SK-N-SH (cell line): ENCODE measurements around the gene RPL3. TPM values are rescaled to one million over a fixed set of nuclear protein-coding genes. Genes with fewer than 3 reads are reported as not detected.

Experiments
- CTCF ChIA-PET: fragments of 300-600, 350-600 bp; formaldehyde crosslinking; extraction: SDS; loops from one replicate; lab custom pipeline; 2021; lab: Yijun Ruan, JAX
- POLR2A ChIA-PET: fragments of 350-600 bp; sonication (Branson Sonifier 250); formaldehyde crosslinking; extraction: SDS; loops from one replicate; lab custom pipeline; 2020; ENCODE audit warnings: antibody characterized with exemption, inconsistent platforms; lab: Yijun Ruan, JAX
- DNase-seq: peaks from one replicate; pipeline ENCODE4 v3.0.0; 2012
- H2AFZ ChIP-seq: fragments of 200-600 bp; sonication (generic); 2 replicates; pipeline ENCODE4 v1.8.1; 2016; ENCODE audit warnings: antibody characterized with exemption, mild to moderate bottlenecking, low read depth
- H3F3A ChIP-seq: fragments of 200-600 bp; sonication (generic); replicated peaks from 2 replicates; pipeline ENCODE3; 2016; ENCODE audit warnings: antibody characterized with exemption, mild to moderate bottlenecking; ENCODE audit not compliant: insufficient read depth
- H3K27ac ChIP-seq, 2 experiments: fragments of 200-500 bp in 1 of 2; fragments of 200-600 bp in 1 of 2; sonication (Bioruptor generic) in 1 of 2; sonication (generic), shearing (Covaris generic) in 1 of 2; 2 replicates each; pipeline versions ENCODE4 v1.5.1 to v1.6.1; 2014 to 2016; ENCODE audit warnings: low read depth in 2 of 2, inconsistent platforms in 1 of 2, low read length in 1 of 2, mild to moderate bottlenecking in 1 of 2, mixed read lengths in 1 of 2
- H3K27me3 ChIP-seq: fragments of 200-600 bp; sonication (generic), shearing (Covaris generic); 2 replicates; pipeline ENCODE4 v1.6.1; 2016; ENCODE audit warnings: mixed run types; ENCODE audit not compliant: insufficient read depth
- H3K36me3 ChIP-seq, 2 experiments: fragments of 200-500 bp in 1 of 2; fragments of 200-600 bp in 1 of 2; sonication (Bioruptor generic) in 1 of 2; sonication (generic) in 1 of 2; replicated peaks in 1 of 2; 2 replicates each; pipeline versions ENCODE3 to v1.5.1; 2014 to 2016; ENCODE audit warnings: low read length in 1 of 2, mild to moderate bottlenecking in 1 of 2; ENCODE audit not compliant: insufficient read depth in 2 of 2, control insufficient read depth in 1 of 2
- H3K4me1 ChIP-seq, 2 experiments: fragments of 200-500 bp in 1 of 2; fragments of 200-600 bp in 1 of 2; sonication (Bioruptor generic) in 1 of 2; sonication (generic), shearing (Covaris generic) in 1 of 2; 2 replicates each; pipeline versions ENCODE4 v1.5.1 to v1.6.1; 2014 to 2016; ENCODE audit warnings: low read depth in 1 of 2, low read length in 1 of 2, mixed run types in 1 of 2; ENCODE audit not compliant: insufficient read depth in 2 of 2, control insufficient read depth in 1 of 2
- H3K4me2 ChIP-seq: fragments of 200-600 bp; sonication (generic), shearing (Covaris generic); 2 replicates; pipeline ENCODE4 v1.6.1; 2017; ENCODE audit warnings: mixed run types
- H3K4me3 ChIP-seq, 2 experiments: fragments of 200-500 bp in 1 of 2; fragments of 200-600 bp in 1 of 2; sonication (Bioruptor generic) in 1 of 2; sonication (generic), shearing (Covaris generic) in 1 of 2; 2 replicates each; pipeline versions ENCODE4 v1.5.1 to v1.8.1; 2014 to 2016; ENCODE audit warnings: low read depth in 2 of 2, inconsistent platforms in 1 of 2, low read length in 1 of 2, mild to moderate bottlenecking in 1 of 2, mixed read lengths in 1 of 2, moderate library complexity in 1 of 2
- H3K79me2 ChIP-seq: fragments of 200-600 bp; sonication (generic); 2 replicates; pipeline ENCODE4 v1.8.1; 2017; ENCODE audit warnings: mild to moderate bottlenecking; ENCODE audit not compliant: insufficient read depth
- H3K9ac ChIP-seq: fragments of 200-600 bp; sonication (generic); 2 replicates; pipeline ENCODE4 v1.6.1; 2017; ENCODE audit warnings: mixed run types
- H3K9me2 ChIP-seq: fragments of 200-600 bp; sonication (generic); 2 replicates; pipeline ENCODE4 v1.6.1; 2017; ENCODE audit warnings: mixed run types
- H3K9me3 ChIP-seq: fragments of 200-600 bp; sonication (generic); 2 replicates; pipeline ENCODE4 v1.6.1; 2017; ENCODE audit warnings: mixed run types, mild to moderate bottlenecking, moderate library complexity
- H4K20me1 ChIP-seq: fragments of 200-600 bp; sonication (generic); 2 replicates; pipeline ENCODE4 v1.6.1; 2017; ENCODE audit warnings: mild to moderate bottlenecking, mixed run types; ENCODE audit not compliant: insufficient read depth
- CHD2 ChIP-seq: fragments of 150-350 bp; IDR thresholded peaks from 2 replicates; pipeline ENCODE4 v1.6.1; 2018; ENCODE audit warnings: low read length; ENCODE audit not compliant: partially characterized antibody
- EZH2phosphoT487 ChIP-seq: fragments of 200-600 bp; sonication (generic); IDR thresholded peaks from 2 replicates; pipeline ENCODE4 v1.6.1; 2017; ENCODE audit warnings: low read depth, mixed run types, mild to moderate bottlenecking, antibody characterized with exemption, moderate library complexity, borderline replicate concordance
- FOSL2 ChIP-seq: IDR thresholded peaks from 2 replicates; pipeline ENCODE4 v1.4.0; 2012; ENCODE audit warnings: low read depth, mild to moderate bottlenecking, moderate library complexity, borderline replicate concordance
- FOXJ3 ChIP-seq: sonication (generic); formaldehyde crosslinking; IDR thresholded peaks from 2 replicates; pipeline ENCODE4 v1.5.1; 2020; ENCODE audit warnings: mild to moderate bottlenecking, missing genetic modification reagents
- GABPA ChIP-seq: IDR thresholded peaks from 2 replicates; pipeline ENCODE4 v1.4.0; 2012; ENCODE audit warnings: low read depth, mild to moderate bottlenecking
- IRF3 ChIP-seq: fragments of 150-350 bp; IDR thresholded peaks from 2 replicates; pipeline ENCODE4 v1.6.1; 2016; ENCODE audit warnings: mild to moderate bottlenecking, low read depth, low read length
- MAX ChIP-seq: IDR thresholded peaks from 2 replicates; pipeline ENCODE4 v1.4.0; 2012; ENCODE audit warnings: low read depth
- NRF1 ChIP-seq: IDR thresholded peaks from 2 replicates; pipeline ENCODE4 v1.6.1; 2012; ENCODE audit warnings: low read depth, mild to moderate bottlenecking, low read length
- PBX3 ChIP-seq: IDR thresholded peaks from 2 replicates; pipeline ENCODE4; 2012
- RAD21 ChIP-seq: IDR thresholded peaks from 2 replicates; pipeline ENCODE4 v1.6.1; 2012; ENCODE audit warnings: mild to moderate bottlenecking, low read length
- REST ChIP-seq: IDR thresholded peaks from 2 replicates; pipeline ENCODE4 v1.6.1; 2012; ENCODE audit warnings: mild to moderate bottlenecking, low read depth, low read length, moderate library complexity
- RFX5 ChIP-seq: IDR thresholded peaks from 2 replicates; pipeline ENCODE4 v1.6.1; 2012; ENCODE audit warnings: mild to moderate bottlenecking, improper control_type of control experiment, low read length
- SIN3A ChIP-seq: IDR thresholded peaks from 2 replicates; pipeline ENCODE4 v1.6.1; 2012; ENCODE audit warnings: low read depth, mild to moderate bottlenecking, low read length, moderate library complexity, borderline replicate concordance
- SMC3 ChIP-seq: IDR thresholded peaks from 2 replicates; pipeline ENCODE4 v1.6.1; 2012; ENCODE audit warnings: low read depth, low read length, improper control_type of control experiment
- YY1 ChIP-seq: IDR thresholded peaks from 2 replicates; pipeline ENCODE4 v1.4.0; 2012; ENCODE audit warnings: low read depth, mild to moderate bottlenecking
- ZBTB33 ChIP-seq: IDR thresholded peaks from 2 replicates; pipeline ENCODE4 v1.4.0; 2012; ENCODE audit warnings: low read depth, borderline replicate concordance
- WGBS: methylation state at CpG from one replicate; pipeline ENCODE4 v1.1.6; 2017; ENCODE audit warnings: low lambda C conversion rate; 5-methylcytosine and 5-hydroxymethylcytosine counted together
- polyA plus RNA-seq, 3 experiments: library from polyadenylated mRNA; depleted of rRNA; stranded (reverse); fragments of >200 nt; gene quantifications; 2 replicates each; pipeline ENCODE4 v1.2.3, GENCODE V29; 2012

Gene RPL3
- polyA plus RNA-seq, 1 of the 3 experiments (the other 2 are of a cell fraction) = 4,976 TPM

- no peak for TF ChIP-seq REST
- no peak for TF ChIP-seq FOXJ3 (CRISPR knock-in tag)
- TF ChIP-seq NRF1 = no peak
- TF ChIP-seq RFX5 = no peak
- TF ChIP-seq SMC3 = no peak
- TF ChIP-seq FOSL2 = no peak
- TF ChIP-seq MAX = no peak
- TF ChIP-seq IRF3 = no peak
Observed at GRCh38 chr22:39280250-39280649, 39.2 kb downstream of the RPL3 start (continued).

GRCh38 chr22:39279170-39279850 is 40.1 kb downstream of the RPL3 start:
- Histone ChIP-seq H3K4me2 (no peak overlapping the region), H4K20me1 (no peaks in the 10 kb centered on the region), H3K9ac (no peak overlapping the region), H3K9me3 (no peaks in the 10 kb centered on the region), H3K36me3 (no peaks in the 10 kb centered on the region), H3F3A (no peaks in the 10 kb centered on the region), H3K79me2 (no peaks in the 10 kb centered on the region), H2AFZ (no peak overlapping the region), H3K4me3 (no peak overlapping the region), H3K4me1 (peaks cover 0 to 7% of the 10 kb centered on the region in 2 experiments; a peak in 2 of 4 replicates), H3K9me2 (no peaks in the 10 kb centered on the region), H3K27me3 (no peaks in the 10 kb centered on the region), H3K27ac (no peak overlapping the region)
- 93% methylated on average over 9 of the region's 23 CpGs for WGBS
- CTCF ChIA-PET = no interaction called here
- TF ChIP-seq PBX3 (no peak), EZH2phosphoT487 (no peak), FOXJ3 (CRISPR knock-in tag) (no peak), FOSL2 (no peak), SIN3A (no peak), ZBTB33 (no peak), YY1 (no peak), CHD2 (no peak), GABPA (no peak), RAD21 (no peak)
- no peak for DNase-seq
- POLR2A ChIA-PET = interaction anchor here (1.1 kb wide), 1 partner anchor 40 kb away, joined by 4 read pairs; the partner anchor contains the start of gene RPL3
